Fibroblast of skin of right biceps (primary cell): ENCODE data around the gene GABARAPL1.
"Not testable (repeated sequence)": the region's sequence is repeated elsewhere in the genome, so short reads cannot be mapped to it uniquely, and the experiment has no call there.

ENCODE experiments used
- DNase-seq: peaks from one replicate; pipeline ENCODE4 v3.0.0-alpha.2; 2013

The GABARAPL1 gene

GRCh38 chr12:10204495-10204894 is 8.2 kb upstream of the GABARAPL1 start:
- DNase-seq, result not testable (repeated sequence)

- peak; percentile 64 for DNase-seq
These were observed 7.4 kb upstream of the GABARAPL1 start for GRCh38 chr12:10205220-10205807.

- no peak for DNase-seq
These were observed 5.5 kb upstream of the GABARAPL1 start for GRCh38 chr12:10207136-10207535.

- no peak for DNase-seq
These were observed 2.5 kb upstream of the GABARAPL1 start for GRCh38 chr12:10210225-10210624.

GRCh38 chr12:10211101-10211939 is 1.4 kb upstream of the GABARAPL1 start:
- DNase-seq, result no peak

- DNase-seq, result peak; percentile 99
These were observed 538 bp upstream of the GABARAPL1 start for GRCh38 chr12:10211940-10212738.

- DNase-seq, result peak; percentile 78
These were observed 775 bp downstream of the GABARAPL1 start for GRCh38 chr12:10213168-10214135.

GRCh38 chr12:10214136-10214894 is 1.6 kb downstream of the GABARAPL1 start:
- peak; percentile 77 for DNase-seq

GRCh38 chr12:10214895-10215267 is 2.2 kb downstream of the GABARAPL1 start:
- DNase-seq, result no peak

GRCh38 chr12:10215436-10215835 is 2.8 kb downstream of the GABARAPL1 start:
- no peak for DNase-seq

GRCh38 chr12:10215946-10216345 is 3.3 kb downstream of the GABARAPL1 start:
- not testable (repeated sequence) for DNase-seq

GRCh38 chr12:10218021-10218420 is 5.3 kb downstream of the GABARAPL1 start:
- DNase-seq, result no peak

- no peak for DNase-seq
These were observed 7.9 kb downstream of the GABARAPL1 start for GRCh38 chr12:10220398-10221077.

- no peak for DNase-seq
These were observed 9.2 kb downstream of the GABARAPL1 start for GRCh38 chr12:10221846-10222245.

GRCh38 chr12:10223208-10223607 is 10.5 kb downstream of the GABARAPL1 start:
- no peak for DNase-seq

- not testable (repeated sequence) for DNase-seq
These were observed 12.7 kb downstream of the GABARAPL1 start for GRCh38 chr12:10225426-10225825.

GRCh38 chr12:10226086-10226485 is 13.4 kb downstream of the GABARAPL1 start:
- no peak for DNase-seq

- no peak for DNase-seq
These were observed 14.1 kb downstream of the GABARAPL1 start for GRCh38 chr12:10226731-10227130.

GRCh38 chr12:10227648-10228047 is 15.0 kb downstream of the GABARAPL1 start:
- DNase-seq, result no peak

- no peak for DNase-seq
These were observed 21.9 kb downstream of the GABARAPL1 start for GRCh38 chr12:10234562-10234961.
